WTC11 (cell line): ENCODE results near the gene EIF3A. TPM values are rescaled to one million over a fixed set of nuclear protein-coding genes. Genes with fewer than 3 reads are reported as not detected.

Source experiments
- ATAC-seq: fragments of 200-7000 bp; cut with Tn5 transposase; 2 replicates; pipeline ENCODE4 v1.10.0; 2021; ENCODE audit warnings: mild to moderate bottlenecking, moderate library complexity
- CTCF ChIA-PET: fragments of 300-600 bp; sonication (Branson Sonifier 250); formaldehyde crosslinking; loops from one replicate; lab custom pipeline; 2021; ENCODE audit warnings: antibody characterized with exemption; lab: Charles Lee
- POLR2A ChIA-PET: fragments of 350-600 bp; sonication (Branson Sonifier 250); formaldehyde crosslinking; loops from one replicate; lab custom pipeline; 2021; ENCODE audit warnings: antibody characterized with exemption; lab: Charles Lee
- DNase-seq: peaks from one replicate; pipeline ENCODE4 v3.0.0; 2021; ENCODE audit warnings: low spot score
- H3K27ac Mint-ChIP-seq: 2 replicates; pipeline ENCODE4 v1.8.0; 2021; ENCODE audit warnings: mixed read lengths
- H3K27me3 Mint-ChIP-seq: 2 replicates; pipeline ENCODE4 v1.8.0; 2021; ENCODE audit warnings: low read depth, mild to moderate bottlenecking, moderate library complexity, mixed read lengths
- H3K36me3 Mint-ChIP-seq: 2 replicates; pipeline ENCODE4 v1.8.0; 2021; ENCODE audit warnings: mixed read lengths
- H3K4me1 Mint-ChIP-seq: 2 replicates; pipeline ENCODE4 v1.8.0; 2022; ENCODE audit warnings: mixed read lengths
- H3K4me3 Mint-ChIP-seq: 2 replicates; pipeline ENCODE4 v1.8.0; 2021; ENCODE audit warnings: mild to moderate bottlenecking, moderate library complexity, mixed read lengths
- H3K9me3 Mint-ChIP-seq: 2 replicates; pipeline ENCODE4 v1.8.0; 2021; ENCODE audit warnings: mixed read lengths
- CREB1 ChIP-seq: sonication (generic); formaldehyde crosslinking; IDR thresholded peaks from 2 replicates; pipeline ENCODE4 v1.8.0; 2023; ENCODE audit warnings: mild to moderate bottlenecking, missing genetic modification reagents
- ETV6 ChIP-seq: sonication (generic); formaldehyde crosslinking; IDR thresholded peaks from 2 replicates; pipeline ENCODE4 v1.8.1; 2022; ENCODE audit warnings: mild to moderate bottlenecking, missing genetic modification reagents
- FOXP4 ChIP-seq: sonication (generic); formaldehyde crosslinking; IDR thresholded peaks from 2 replicates; pipeline ENCODE4 v1.8.0; 2022; ENCODE audit warnings: mild to moderate bottlenecking, missing genetic modification reagents
- IRF1 ChIP-seq: sonication (generic); formaldehyde crosslinking; IDR thresholded peaks from 2 replicates; pipeline ENCODE4 v1.8.0; 2023; ENCODE audit warnings: missing genetic modification reagents
- NR2C2 ChIP-seq: sonication (generic); formaldehyde crosslinking; IDR thresholded peaks from 2 replicates; pipeline ENCODE4 v1.8.0; 2022; ENCODE audit warnings: mild to moderate bottlenecking, missing genetic modification reagents
- PRDM15 ChIP-seq: sonication (generic); formaldehyde crosslinking; IDR thresholded peaks from 2 replicates; pipeline ENCODE4 v1.8.0; 2022; ENCODE audit warnings: missing genetic modification reagents
- TEAD1 ChIP-seq: sonication (generic); formaldehyde crosslinking; IDR thresholded peaks from 2 replicates; pipeline ENCODE4 v1.8.0; 2022; ENCODE audit warnings: mild to moderate bottlenecking, missing genetic modification reagents
- TEAD4 ChIP-seq: sonication (generic); formaldehyde crosslinking; IDR thresholded peaks from 2 replicates; pipeline ENCODE4 v1.8.0; 2022; ENCODE audit warnings: mild to moderate bottlenecking, missing genetic modification reagents
- ZNF396 ChIP-seq: fragments of 250-450 bp; sonication (Bioruptor Pico); IDR thresholded peaks from 2 replicates; pipeline ENCODE4 v1.8.0; 2021; ENCODE audit warnings: mild to moderate bottlenecking, moderate library complexity, borderline replicate concordance
- ZNF416 ChIP-seq: fragments of 250-450 bp; sonication (Bioruptor Pico); IDR thresholded peaks from 2 replicates; pipeline ENCODE4 v1.9.0; 2021; ENCODE audit warnings: mild to moderate bottlenecking, inconsistent platforms
- ZNF425 ChIP-seq: fragments of 250-450 bp; sonication (Bioruptor Pico); conservative IDR thresholded peaks from 2 replicates; pipeline ENCODE4 v1.9.0; 2021; ENCODE audit warnings: mild to moderate bottlenecking
- ZNF512 ChIP-seq: sonication (generic); formaldehyde crosslinking; IDR thresholded peaks from 2 replicates; pipeline ENCODE4 v1.8.1; 2022; ENCODE audit warnings: missing genetic modification reagents, borderline replicate concordance
- total RNA-seq: library from RNA; stranded (reverse); gene quantifications from 3 replicates; pipeline ENCODE4 v1.2.3, GENCODE V29; 2021
- TF ChIP-seq, protein P1 (sequence below): sonication (generic); formaldehyde crosslinking; IDR thresholded peaks from 2 replicates; pipeline ENCODE4 v1.8.1; 2022; ENCODE audit warnings: mild to moderate bottlenecking, missing genetic modification reagents, moderate library complexity, borderline replicate concordance

The EIF3A gene
- total RNA-seq, 1 experiment from 2014 or later: 213 TPM

DNA sequence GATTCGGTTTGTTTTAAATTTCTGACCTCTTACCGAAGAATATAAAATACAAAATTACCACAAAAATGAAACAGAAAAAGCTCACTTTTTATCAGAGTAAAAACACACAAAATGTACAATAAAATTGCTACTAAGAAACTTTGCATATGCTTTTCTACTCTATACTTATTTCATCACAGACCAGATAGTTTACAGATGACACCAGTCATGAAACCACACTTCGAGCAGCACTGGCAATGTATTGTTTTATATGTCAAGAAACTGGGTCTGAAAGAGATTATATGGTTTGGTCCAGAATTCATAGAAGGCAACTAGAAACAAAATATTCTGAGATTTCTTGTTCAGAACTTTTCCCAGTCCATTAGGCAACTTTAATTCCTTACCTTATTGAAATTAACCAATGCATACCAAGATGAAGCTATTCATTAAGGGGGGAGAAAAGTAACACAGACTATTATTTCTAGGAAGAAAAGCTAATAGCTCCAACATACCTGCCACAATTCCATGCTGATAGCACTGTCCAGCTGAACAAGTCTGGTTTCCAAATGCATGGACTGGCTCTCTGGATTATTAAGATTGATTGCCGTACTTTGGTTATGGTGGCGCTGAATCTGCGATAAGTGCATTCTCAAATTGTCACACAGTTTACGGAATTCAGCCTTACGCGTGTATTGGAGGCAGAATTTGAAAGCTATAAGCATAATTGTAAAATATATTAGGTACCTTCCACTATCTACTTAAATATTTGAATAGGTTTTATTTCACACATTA is 10.0 kb downstream of the EIF3A start:
- Mint-ChIP-seq H3K27ac (peak overlapping the region; percentile 30; the same call in 1 of the 2 replicates), H3K9me3 (no peaks in the 10 kb centered on the region), H3K27me3 (no peaks in the 10 kb centered on the region), H3K4me3 (no peak overlapping the region), H3K36me3 (peaks cover 77% of the 10 kb centered on the region), H3K4me1 (0 out of 2 replicates have a peak, but pooled peaks cover 4% of the 10 kb centered on the region)
- POLR2A ChIA-PET: interaction anchor here (0.5 kb wide), 1 partner anchor 500 kb away, joined by 3 read pairs; no protein-coding TSS in a partner anchor
- ATAC-seq (no peak), DNase-seq (no peak)
- CTCF ChIA-PET: no interaction called here
- TF ChIP-seq FOXP4 (CRISPR knock-in tag): no peak
- no peak for TF ChIP-seq ZNF425 (CRISPR knock-in tag)
- TF ChIP-seq TEAD4: no peak
- TF ChIP-seq, protein P1, sequence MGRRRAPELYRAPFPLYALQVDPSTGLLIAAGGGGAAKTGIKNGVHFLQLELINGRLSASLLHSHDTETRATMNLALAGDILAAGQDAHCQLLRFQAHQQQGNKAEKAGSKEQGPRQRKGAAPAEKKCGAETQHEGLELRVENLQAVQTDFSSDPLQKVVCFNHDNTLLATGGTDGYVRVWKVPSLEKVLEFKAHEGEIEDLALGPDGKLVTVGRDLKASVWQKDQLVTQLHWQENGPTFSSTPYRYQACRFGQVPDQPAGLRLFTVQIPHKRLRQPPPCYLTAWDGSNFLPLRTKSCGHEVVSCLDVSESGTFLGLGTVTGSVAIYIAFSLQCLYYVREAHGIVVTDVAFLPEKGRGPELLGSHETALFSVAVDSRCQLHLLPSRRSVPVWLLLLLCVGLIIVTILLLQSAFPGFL (CRISPR knock-in tag): no peak
- no peak for TF ChIP-seq TEAD1 (CRISPR knock-in tag)
- TF ChIP-seq ZNF416: no peak
- TF ChIP-seq ZNF512: no peak
- no peak for TF ChIP-seq ZNF396 (CRISPR knock-in tag)
- no peak for TF ChIP-seq NR2C2 (CRISPR knock-in tag)
- TF ChIP-seq PRDM15 (CRISPR knock-in tag): no peak
- no peak for TF ChIP-seq ETV6
- TF ChIP-seq CREB1 (CRISPR knock-in tag): no peak
- no peak for TF ChIP-seq IRF1 (CRISPR knock-in tag)
